Measurements from ENCODE around the gene ATP6V0E1. TPM values are rescaled to one million over a fixed set of nuclear protein-coding genes. Genes with fewer than 3 reads are reported as not detected.
"Not testable (repeated sequence)": the region's sequence is repeated elsewhere in the genome, so short reads cannot be mapped to it uniquely, and the experiment has no call there.

The ATP6V0E1 gene
- total RNA-seq, 2 donors from 2014 or later = 41.2 to 68.7 TPM

- WGBS, 2 donors = 89 to 98% methylated on average over 3 of the region's 3 CpGs
- no peak overlapping the region for H3K4me3 ChIP-seq
- ATAC-seq (no peak), DNase-seq (peak in 1 of 4 donors; percentile 2)
- TF ChIP-seq CTCF (IDR thresholded peaks at IDR 0.05) (no peak), POLR2A (IDR thresholded peaks at IDR 0.05) (no peak)
- H3K27me3 ChIP-seq = no peaks in the 10 kb centered on the region
- intact Hi-C loops (cut with DNase I) = no loop called here
- no peaks in the 10 kb centered on the region for H3K4me1 ChIP-seq
- no peaks in the 10 kb centered on the region for H3K9me3 ChIP-seq
- peaks cover 0 to 2% of the 10 kb centered on the region in 2 donors for H3K36me3 ChIP-seq (replicated peaks in 1 of 2; ENCODE audit: insufficient read depth in 1 of 2, low read depth in 2 of 2)
- H3K27ac ChIP-seq = no peak overlapping the region
Observed at GRCh38 chr5:173039188-173039587, 55.6 kb downstream of the ATP6V0E1 start.

GRCh38 chr5:173039964-173040363 is 56.4 kb downstream of the ATP6V0E1 start:
- peaks cover 0 to 2% of the 10 kb centered on the region in 2 donors for H3K36me3 ChIP-seq (replicated peaks in 1 of 2; ENCODE audit: insufficient read depth in 1 of 2, low read depth in 2 of 2)
- 92 to 94% methylated on average over 5 of the region's 5 CpGs for WGBS, 2 donors
- H3K4me1 ChIP-seq = peaks cover under 1% of the 10 kb centered on the region
- H3K9me3 ChIP-seq = no peaks in the 10 kb centered on the region
- H3K27me3 ChIP-seq = no peaks in the 10 kb centered on the region
- no peak for ATAC-seq
- no peak overlapping the region for H3K4me3 ChIP-seq
- no peak for TF ChIP-seq CTCF (IDR thresholded peaks at IDR 0.05)
- no peak for TF ChIP-seq POLR2A (IDR thresholded peaks at IDR 0.05)
- H3K27ac ChIP-seq = no peak overlapping the region
- DNase-seq = no peak
- intact Hi-C loops (cut with DNase I) = no loop called here

- Histone ChIP-seq H3K9me3 (no peaks in the 10 kb centered on the region), H3K4me3 (no peak overlapping the region), H3K27me3 (no peaks in the 10 kb centered on the region), H3K36me3 (replicated peaks in 1 of 2; ENCODE audit: insufficient read depth in 1 of 2, low read depth in 2 of 2) (no peaks in the 10 kb centered on the region), H3K27ac (no peak overlapping the region), H3K4me1 (peaks cover 10% of the 10 kb centered on the region)
- WGBS, 2 donors = 52 to 53% methylated on average over 7 of the region's 7 CpGs
- TF ChIP-seq CTCF (IDR thresholded peaks at IDR 0.05) = no peak
- TF ChIP-seq POLR2A (IDR thresholded peaks at IDR 0.05) = no peak
- intact Hi-C loops (cut with DNase I) = no loop called here
- ATAC-seq (no peak), DNase-seq (no peak)
Observed at GRCh38 chr5:173041881-173042762, 58.6 kb downstream of the ATP6V0E1 start.

- WGBS, 2 donors = 81% methylated on average over 3 of the region's 3 CpGs
- no peaks in the 10 kb centered on the region for H3K36me3 ChIP-seq (replicated peaks in 1 of 2; ENCODE audit: insufficient read depth in 1 of 2, low read depth in 2 of 2)
- ATAC-seq (no peak), DNase-seq (no peak)
- H3K9me3 ChIP-seq = no peaks in the 10 kb centered on the region
- peaks cover 10% of the 10 kb centered on the region for H3K4me1 ChIP-seq
- H3K4me3 ChIP-seq = no peak overlapping the region
- no peaks in the 10 kb centered on the region for H3K27me3 ChIP-seq
- no peak overlapping the region for H3K27ac ChIP-seq
- intact Hi-C loops (cut with DNase I) = no loop called here
- no peak for TF ChIP-seq CTCF (IDR thresholded peaks at IDR 0.05)
- TF ChIP-seq POLR2A (IDR thresholded peaks at IDR 0.05) = no peak
Observed at GRCh38 chr5:173042763-173043107, 59.2 kb downstream of the ATP6V0E1 start.

- ATAC-seq = peak; percentile 80
- no peak overlapping the region for H3K27ac ChIP-seq
- intact Hi-C loops (cut with DNase I) = no loop called here
- no peaks in the 10 kb centered on the region for H3K27me3 ChIP-seq
- H3K9me3 ChIP-seq = no peaks in the 10 kb centered on the region
- 10 to 18% methylated on average over 8 of the region's 8 CpGs for WGBS, 2 donors
- no peaks in the 10 kb centered on the region for H3K36me3 ChIP-seq (replicated peaks in 1 of 2; ENCODE audit: insufficient read depth in 1 of 2, low read depth in 2 of 2)
- H3K4me3 ChIP-seq = no peak overlapping the region
- TF ChIP-seq POLR2A (IDR thresholded peaks at IDR 0.05) (no peak), CTCF (IDR thresholded peaks at IDR 0.05) (peak in 1 of 7 experiments; percentile 2)
- peaks cover 10% of the 10 kb centered on the region for H3K4me1 ChIP-seq
- DNase-seq = peak; percentile 28 to 62 (median 38)
Observed at GRCh38 chr5:173045474-173045873, 61.9 kb downstream of the ATP6V0E1 start.

- peaks cover 10% of the 10 kb centered on the region for H3K4me1 ChIP-seq
- H3K36me3 ChIP-seq (replicated peaks in 1 of 2; ENCODE audit: insufficient read depth in 1 of 2, low read depth in 2 of 2); DNase-seq; H3K27ac ChIP-seq; H3K9me3 ChIP-seq; ATAC-seq; H3K27me3 ChIP-seq; H3K4me3 ChIP-seq; intact Hi-C loops (cut with DNase I): not testable (repeated sequence)
- WGBS, 2 donors = 63 to 67% methylated on average over 6 to 12 of the region's 12 CpGs
Observed at GRCh38 chr5:173047096-173047837, 63.7 kb downstream of the ATP6V0E1 start.

Data from body of pancreas (tissue), 4 donors.